ENCODE data around the gene PRKN.

- TF ChIP-seq, protein P1, sequence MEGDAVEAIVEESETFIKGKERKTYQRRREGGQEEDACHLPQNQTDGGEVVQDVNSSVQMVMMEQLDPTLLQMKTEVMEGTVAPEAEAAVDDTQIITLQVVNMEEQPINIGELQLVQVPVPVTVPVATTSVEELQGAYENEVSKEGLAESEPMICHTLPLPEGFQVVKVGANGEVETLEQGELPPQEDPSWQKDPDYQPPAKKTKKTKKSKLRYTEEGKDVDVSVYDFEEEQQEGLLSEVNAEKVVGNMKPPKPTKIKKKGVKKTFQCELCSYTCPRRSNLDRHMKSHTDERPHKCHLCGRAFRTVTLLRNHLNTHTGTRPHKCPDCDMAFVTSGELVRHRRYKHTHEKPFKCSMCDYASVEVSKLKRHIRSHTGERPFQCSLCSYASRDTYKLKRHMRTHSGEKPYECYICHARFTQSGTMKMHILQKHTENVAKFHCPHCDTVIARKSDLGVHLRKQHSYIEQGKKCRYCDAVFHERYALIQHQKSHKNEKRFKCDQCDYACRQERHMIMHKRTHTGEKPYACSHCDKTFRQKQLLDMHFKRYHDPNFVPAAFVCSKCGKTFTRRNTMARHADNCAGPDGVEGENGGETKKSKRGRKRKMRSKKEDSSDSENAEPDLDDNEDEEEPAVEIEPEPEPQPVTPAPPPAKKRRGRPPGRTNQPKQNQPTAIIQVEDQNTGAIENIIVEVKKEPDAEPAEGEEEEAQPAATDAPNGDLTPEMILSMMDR (conservative IDR thresholded peaks at IDR 0.05): no peak
- no peak for TF ChIP-seq EZH2 (IDR thresholded peaks at IDR 0.05; ENCODE audit: low read depth)
Observed at GRCh38 chr6:162539321-162539720, 188.2 kb downstream of the PRKN start.
